ENCODE data around the gene AGBL1. TPM values are rescaled to one million over a fixed set of nuclear protein-coding genes. Genes with fewer than 3 reads are reported as not detected.

The AGBL1 gene
- total RNA-seq, 1 donor from 2014 or later, result 0.76 TPM

DNA sequence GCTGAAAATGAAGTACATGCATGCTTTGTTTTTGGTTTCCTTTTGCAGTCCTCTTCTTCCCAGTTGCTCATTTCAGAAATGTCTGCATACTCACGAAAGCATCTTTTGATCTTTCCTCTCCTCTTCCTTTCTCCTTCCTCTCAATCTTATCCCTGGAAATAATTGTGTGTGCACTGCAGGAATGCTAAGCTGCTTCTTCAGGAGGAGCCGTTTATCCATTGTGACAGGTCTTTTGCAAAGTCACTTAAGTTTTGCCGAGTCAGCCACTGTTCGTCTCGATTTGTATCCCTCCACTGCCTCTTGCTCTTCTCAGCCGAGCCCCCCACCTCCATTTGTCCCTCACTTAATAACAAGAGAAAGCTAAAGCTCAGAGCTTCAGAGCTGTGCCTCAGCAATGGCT lies 597.6 kb downstream of the AGBL1 start:
- no peak for TF ChIP-seq CTCF (IDR thresholded peaks at IDR 0.05; ENCODE audit: partially characterized antibody, unreplicated experiment)
- H3K4me1 Mint-ChIP-seq (ENCODE audit: low read depth, unreplicated experiment), result no peaks in the 10 kb centered on the region
- no peaks in the 10 kb centered on the region for H3K27me3 Mint-ChIP-seq (ENCODE audit: unreplicated experiment)
- H3K4me3 Mint-ChIP-seq (ENCODE audit: unreplicated experiment), result no peak overlapping the region
- no peaks in the 10 kb centered on the region for H3K36me3 Mint-ChIP-seq (ENCODE audit: unreplicated experiment)
- H3K9me3 Mint-ChIP-seq (ENCODE audit: unreplicated experiment), result peaks cover 5% of the 10 kb centered on the region
- DNase-seq, result no peak
- no peak overlapping the region for H3K27ac Mint-ChIP-seq (ENCODE audit: unreplicated experiment)

DNA sequence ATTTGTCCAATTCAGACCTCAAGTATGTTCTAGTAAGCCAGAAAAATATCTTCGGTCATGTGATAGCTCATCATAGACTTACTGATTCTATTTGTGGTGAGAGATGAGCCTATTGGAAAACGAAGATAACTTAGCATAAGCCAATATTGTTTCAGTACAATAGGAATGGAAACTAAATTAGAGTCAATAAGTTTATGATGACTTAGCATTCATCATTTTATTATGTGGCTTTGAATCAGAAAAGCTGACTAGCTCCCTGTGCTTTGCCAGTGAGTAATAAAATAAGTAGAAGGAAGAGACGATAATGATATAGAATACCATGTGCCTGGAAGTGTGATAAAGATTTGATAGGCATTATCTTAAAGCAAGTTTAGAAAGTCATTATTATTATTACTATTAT lies 605.6 kb downstream of the AGBL1 start:
- Mint-ChIP-seq H3K9me3 (ENCODE audit: unreplicated experiment) (peaks cover 8% of the 10 kb centered on the region), H3K27me3 (ENCODE audit: unreplicated experiment) (no peaks in the 10 kb centered on the region), H3K4me3 (ENCODE audit: unreplicated experiment) (no peak overlapping the region), H3K27ac (ENCODE audit: unreplicated experiment) (no peak overlapping the region), H3K36me3 (ENCODE audit: unreplicated experiment) (no peaks in the 10 kb centered on the region), H3K4me1 (ENCODE audit: low read depth, unreplicated experiment) (no peaks in the 10 kb centered on the region)
- TF ChIP-seq CTCF (IDR thresholded peaks at IDR 0.05; ENCODE audit: partially characterized antibody, unreplicated experiment), result no peak
- no peak for DNase-seq

DNA sequence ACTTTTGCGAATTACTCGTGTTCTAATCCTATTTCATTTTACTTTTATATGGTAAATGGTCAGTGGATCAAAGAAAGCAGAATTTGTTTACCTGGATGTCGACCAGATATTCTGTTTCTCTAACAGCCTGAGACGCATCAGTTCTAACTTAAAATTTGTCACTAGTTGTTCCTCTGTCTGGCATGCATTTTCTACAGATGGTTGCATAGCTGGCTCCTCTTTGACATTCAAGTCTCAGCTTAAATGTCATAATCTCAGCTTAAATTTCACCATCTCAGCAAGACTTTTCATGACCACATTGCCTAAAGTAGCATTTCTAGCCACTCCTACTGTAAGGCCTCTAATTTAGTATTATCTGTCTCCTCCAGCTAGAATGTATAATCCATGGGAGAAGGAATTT lies 609.3 kb downstream of the AGBL1 start:
- H3K27ac Mint-ChIP-seq (ENCODE audit: unreplicated experiment), result no peak overlapping the region
- no peak overlapping the region for H3K4me3 Mint-ChIP-seq (ENCODE audit: unreplicated experiment)
- DNase-seq, result no peak
- peaks cover 2% of the 10 kb centered on the region for H3K9me3 Mint-ChIP-seq (ENCODE audit: unreplicated experiment)
- H3K4me1 Mint-ChIP-seq (ENCODE audit: low read depth, unreplicated experiment), result no peaks in the 10 kb centered on the region
- H3K36me3 Mint-ChIP-seq (ENCODE audit: unreplicated experiment), result no peaks in the 10 kb centered on the region
- no peak for TF ChIP-seq CTCF (IDR thresholded peaks at IDR 0.05; ENCODE audit: partially characterized antibody, unreplicated experiment)
- H3K27me3 Mint-ChIP-seq (ENCODE audit: unreplicated experiment), result no peaks in the 10 kb centered on the region

DNA sequence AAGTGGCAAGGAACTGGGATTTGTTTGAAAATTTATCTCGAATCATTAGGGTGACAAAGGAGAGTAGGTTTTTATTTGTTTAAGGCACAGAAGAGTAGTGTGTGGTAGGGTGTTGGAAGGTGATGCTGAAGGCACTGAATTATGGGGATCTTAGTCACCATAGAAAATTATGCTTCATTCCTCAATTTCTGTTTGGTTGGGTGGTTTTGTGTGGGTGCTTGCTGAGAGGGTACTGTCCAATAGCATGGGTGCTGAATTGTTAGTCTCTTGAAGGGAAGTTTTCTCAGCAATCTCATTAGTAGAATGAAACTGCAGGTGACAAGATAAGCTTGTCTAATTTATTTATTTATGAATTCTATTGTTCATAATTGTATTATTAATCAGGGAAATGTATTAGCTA lies 610.9 kb downstream of the AGBL1 start:
- H3K36me3 Mint-ChIP-seq (ENCODE audit: unreplicated experiment), result no peaks in the 10 kb centered on the region
- H3K9me3 Mint-ChIP-seq (ENCODE audit: unreplicated experiment), result peaks cover 2% of the 10 kb centered on the region
- DNase-seq, result no peak

More for the DNA sequence above, 610.9 kb downstream of the AGBL1 start:
- H3K27me3 Mint-ChIP-seq (ENCODE audit: unreplicated experiment), result no peaks in the 10 kb centered on the region
- no peak overlapping the region for H3K4me3 Mint-ChIP-seq (ENCODE audit: unreplicated experiment)
- no peak for TF ChIP-seq CTCF (IDR thresholded peaks at IDR 0.05; ENCODE audit: partially characterized antibody, unreplicated experiment)
- H3K4me1 Mint-ChIP-seq (ENCODE audit: low read depth, unreplicated experiment), result no peaks in the 10 kb centered on the region
- H3K27ac Mint-ChIP-seq (ENCODE audit: unreplicated experiment), result no peak overlapping the region
